H1 (cell line): ENCODE data around the gene ATPAF2. TPM values are rescaled to one million over a fixed set of nuclear protein-coding genes. Genes with fewer than 3 reads are reported as not detected.

Experiments
- CTCF ChIA-PET: fragments of 300-600 bp; sonication (Branson Sonifier 250); formaldehyde crosslinking; loops from one replicate; lab custom pipeline; 2021; ENCODE audit not compliant: partially characterized antibody; lab: Charles Lee
- POLR2A ChIA-PET: fragments of 300-600 bp; sonication (Branson Sonifier 250); formaldehyde crosslinking; loops from one replicate; lab custom pipeline; 2021; ENCODE audit warnings: inconsistent platforms; ENCODE audit not compliant: partially characterized antibody; lab: Charles Lee
- DNase-seq, 2 experiments: peaks; one replicate each; pipeline versions ENCODE4 v3.0.0 to v3.0.0-alpha.2; 2010 to 2022; ENCODE audit warnings: low spot score in 2 of 2, low read depth in 1 of 2, mixed read lengths in 1 of 2
- FAIRE-seq: peaks from 2 replicates; lab custom pipeline; 2011; peaks lifted over from hg19 to GRCh38; lab: Jason Lieb, UNC
- H2AFZ ChIP-seq: 2 replicates; pipeline ENCODE4 v1.8.1; 2012; ENCODE audit warnings: low read length, inconsistent platforms
- H2AK5ac ChIP-seq: 2 replicates; pipeline ENCODE4 v1.6.1; 2013; ENCODE audit warnings: low read depth, low read length
- H2BK120ac ChIP-seq: replicated peaks from 2 replicates; pipeline ENCODE3; 2013; ENCODE audit warnings: low read depth, low read length, inconsistent platforms
- H2BK12ac ChIP-seq: 2 replicates; pipeline ENCODE4 v1.6.1; 2013; ENCODE audit warnings: low read depth, low read length
- H2BK15ac ChIP-seq: 2 replicates; pipeline ENCODE4 v1.6.1; 2013; ENCODE audit warnings: low read length
- H2BK20ac ChIP-seq: 2 replicates; pipeline ENCODE4 v1.6.1; 2013; ENCODE audit warnings: low read length
- H2BK5ac ChIP-seq: 2 replicates; pipeline ENCODE4 v1.6.1; 2013; ENCODE audit warnings: low read depth, low read length
- H3K14ac ChIP-seq: 2 replicates; pipeline ENCODE4 v1.6.1; 2013; ENCODE audit warnings: inconsistent platforms; ENCODE audit not compliant: insufficient read length
- H3K18ac ChIP-seq: 2 replicates; pipeline ENCODE4 v1.6.1; 2013; ENCODE audit warnings: low read length; ENCODE audit errors: extremely low read depth
- H3K23ac ChIP-seq: 2 replicates; pipeline ENCODE4 v1.6.1; 2013; ENCODE audit warnings: inconsistent platforms; ENCODE audit not compliant: insufficient read length
- H3K23me2 ChIP-seq: 2 replicates; pipeline ENCODE4 v1.6.1; 2013; ENCODE audit warnings: low read depth, low read length
- H3K27ac ChIP-seq: 2 replicates; pipeline ENCODE4 v1.6.1; 2011; ENCODE audit warnings: low read depth, low read length, inconsistent platforms
- H3K27me3 ChIP-seq, 4 experiments: replicated peaks in 1 of 4; 1 replicate in 1 of 4; 2 replicates in 3 of 4; pipeline versions ENCODE4 v1.6.1 to v1.8.1; 2011 to 2013; ENCODE audit warnings: low read length in 3 of 4, mild to moderate bottlenecking in 3 of 4, inconsistent platforms in 2 of 4, mixed read lengths in 2 of 4, moderate library complexity in 1 of 4; ENCODE audit not compliant: control insufficient read depth in 3 of 4, insufficient read depth in 3 of 4; ENCODE audit errors: extremely low read depth in 1 of 4
- H3K36me3 ChIP-seq, 4 experiments: 2 replicates each; pipeline versions ENCODE4 v1.6.1 to v1.8.1; 2011 to 2013; ENCODE audit warnings: mild to moderate bottlenecking in 4 of 4, low read length in 3 of 4, moderate library complexity in 2 of 4, control low read depth in 1 of 4, inconsistent platforms in 1 of 4; ENCODE audit not compliant: insufficient read depth in 4 of 4, control insufficient read depth in 2 of 4
- H3K4ac ChIP-seq: replicated peaks from 2 replicates; pipeline ENCODE3; 2013; ENCODE audit warnings: low read length, low read depth, mixed read lengths, inconsistent platforms; ENCODE audit not compliant: insufficient read length
- H3K4me1 ChIP-seq, 4 experiments: replicated peaks in 1 of 4; 1 replicate in 1 of 4; 2 replicates in 3 of 4; pipeline versions ENCODE4 v1.6.1 to v1.8.1; 2011 to 2013; ENCODE audit warnings: low read length in 3 of 4, inconsistent platforms in 2 of 4, mixed read lengths in 1 of 4; ENCODE audit not compliant: insufficient read depth in 4 of 4, control insufficient read depth in 3 of 4
- H3K4me2 ChIP-seq, 2 experiments: 2 replicates each; pipeline versions ENCODE4 v1.6.1 to v1.8.1; 2011 to 2013; ENCODE audit warnings: low read depth in 2 of 2, low read length in 2 of 2, control low read depth in 1 of 2, inconsistent platforms in 1 of 2, mild to moderate bottlenecking in 1 of 2; ENCODE audit not compliant: insufficient read depth in 1 of 2
- H3K4me3 ChIP-seq, 4 experiments: fragments of 200-600, 300-600 bp in 1 of 4; sonication (generic), shearing (Covaris generic), sonication (Bioruptor Twin) in 1 of 4; 2 replicates each; pipeline versions ENCODE4 v1.5.1 to v1.8.1; 2011 to 2016; ENCODE audit warnings: low read length in 4 of 4, low read depth in 3 of 4, control low read depth in 2 of 4, inconsistent platforms in 2 of 4, mild to moderate bottlenecking in 2 of 4, mixed read lengths in 1 of 4, moderate library complexity in 1 of 4; ENCODE audit not compliant: insufficient read depth in 2 of 4; ENCODE audit errors: extremely low read depth in 1 of 4
- H3K56ac ChIP-seq: replicated peaks from 2 replicates; pipeline ENCODE3; 2013; ENCODE audit warnings: low read depth, mild to moderate bottlenecking, mixed read lengths, low read length, inconsistent platforms; ENCODE audit not compliant: insufficient read length
- H3K79me1 ChIP-seq: 2 replicates; pipeline ENCODE4 v1.6.1; 2013; ENCODE audit warnings: low read depth, low read length, control low read depth
- H3K79me2 ChIP-seq, 2 experiments: 2 replicates each; pipeline versions ENCODE4 v1.6.1 to v1.8.1; 2012 to 2013; ENCODE audit warnings: low read length in 2 of 2, mild to moderate bottlenecking in 2 of 2, inconsistent platforms in 1 of 2; ENCODE audit not compliant: insufficient read depth in 2 of 2, control insufficient read depth in 1 of 2
- H3K9ac ChIP-seq, 4 experiments: replicated peaks in 1 of 4; 1 replicate in 1 of 4; 2 replicates in 3 of 4; pipeline versions ENCODE4 v1.6.1 to v1.8.1; 2011 to 2013; ENCODE audit warnings: low read depth in 3 of 4, low read length in 3 of 4, control low read depth in 2 of 4, mild to moderate bottlenecking in 2 of 4, moderate library complexity in 2 of 4, inconsistent platforms in 1 of 4; ENCODE audit errors: extremely low read depth in 1 of 4
- H3K9me3 ChIP-seq, 2 experiments: 2 replicates each; pipeline versions ENCODE4 v1.6.1 to v1.8.1; 2012 to 2013; ENCODE audit warnings: mild to moderate bottlenecking in 2 of 2, moderate library complexity in 2 of 2, control low read depth in 1 of 2, inconsistent platforms in 1 of 2, low read depth in 1 of 2, low read length in 1 of 2, mixed read lengths in 1 of 2; ENCODE audit not compliant: insufficient read depth in 2 of 2
- H4K20me1 ChIP-seq, 2 experiments: replicated peaks in 1 of 2; 2 replicates each; pipeline versions ENCODE3 to v1.8.1; 2011 to 2013; ENCODE audit warnings: inconsistent platforms in 2 of 2, low read length in 2 of 2, mild to moderate bottlenecking in 1 of 2; ENCODE audit not compliant: insufficient read depth in 2 of 2, control insufficient read depth in 1 of 2
- H4K5ac ChIP-seq: 2 replicates; pipeline ENCODE4 v1.6.1; 2013; ENCODE audit warnings: low read length, low read depth, mixed read lengths, inconsistent platforms; ENCODE audit not compliant: insufficient read length
- H4K8ac ChIP-seq: 2 replicates; pipeline ENCODE4 v1.8.0; 2013; ENCODE audit warnings: mild to moderate bottlenecking, moderate library complexity, low read length, inconsistent platforms; ENCODE audit not compliant: insufficient read depth; ENCODE audit errors: extremely low read depth
- H4K91ac ChIP-seq: replicated peaks from 2 replicates; pipeline ENCODE3; 2013; ENCODE audit warnings: low read length, mixed read lengths, inconsistent platforms; ENCODE audit not compliant: insufficient read length
- BRCA1 ChIP-seq: IDR thresholded peaks from 2 replicates; pipeline ENCODE4 v1.6.1; 2012; ENCODE audit warnings: low read depth, low read length, improper control_type of control experiment
- CEBPB ChIP-seq: IDR thresholded peaks from 2 replicates; pipeline ENCODE4 v1.6.1; 2012; ENCODE audit warnings: low read depth, low read length
- CREB1 ChIP-seq: IDR thresholded peaks from 2 replicates; pipeline ENCODE4 v1.6.1; 2012; ENCODE audit warnings: inconsistent platforms
- PHF8 ChIP-seq: fragments of 200-600 bp; sonication (generic); conservative IDR thresholded peaks from 2 replicates; pipeline ENCODE4 v1.7.1; 2012; ENCODE audit warnings: low read depth, mild to moderate bottlenecking, inconsistent platforms, low read length, moderate library complexity
- POLR2A ChIP-seq, 2 experiments: IDR thresholded peaks; 1 replicate in 1 of 2; 2 replicates in 1 of 2; pipeline ENCODE4 v1.6.1; 2011; ENCODE audit warnings: low read depth in 2 of 2, low read length in 2 of 2, mild to moderate bottlenecking in 2 of 2; ENCODE audit errors: control extremely low read depth in 1 of 2
- POLR2AphosphoS5 ChIP-seq: IDR thresholded peaks from 2 replicates; pipeline ENCODE4 v1.6.1; 2011; ENCODE audit warnings: low read depth, low read length
- SIN3A ChIP-seq, 2 experiments: IDR thresholded peaks in 1 of 2; conservative IDR thresholded peaks in 1 of 2; 2 replicates each; pipeline ENCODE4 v1.6.1; 2011 to 2012; ENCODE audit warnings: low read length in 2 of 2, improper control_type of control experiment in 1 of 2, low read depth in 1 of 2, mild to moderate bottlenecking in 1 of 2
- SRF ChIP-seq: IDR thresholded peaks from 2 replicates; pipeline ENCODE4 v1.6.1; 2011; ENCODE audit warnings: mild to moderate bottlenecking, low read depth, low read length, moderate library complexity
- SUZ12 ChIP-seq: fragments of 200-600 bp; sonication (generic); IDR thresholded peaks from 2 replicates; pipeline ENCODE4 v1.6.1; 2012; ENCODE audit warnings: mild to moderate bottlenecking, inconsistent platforms, low read length, moderate library complexity, mixed read lengths
- TBP ChIP-seq: IDR thresholded peaks from 2 replicates; pipeline ENCODE4 v1.6.1; 2011; ENCODE audit warnings: low read depth, low read length, improper control_type of control experiment
- YY1 ChIP-seq: IDR thresholded peaks from 2 replicates; pipeline ENCODE4 v1.6.1; 2011; ENCODE audit warnings: low read depth, mild to moderate bottlenecking, low read length
- WGBS, 2 experiments: shearing (Covaris generic) in 1 of 2; methylation state at CpG; one replicate each; pipeline versions ENCODE4 v1.1.6 to v1.1.7; 2013 to 2015; ENCODE audit warnings: low lambda C conversion rate in 2 of 2, mixed read lengths in 2 of 2, inconsistent platforms in 1 of 2, low coverage in 1 of 2, missing lambda C conversion rate in 1 of 2; ENCODE audit not compliant: insufficient replicate concordance in 2 of 2, insufficient coverage in 1 of 2, insufficient read length in 1 of 2; ENCODE audit errors: extremely low coverage in 1 of 2, missing lambda C conversion rate in 1 of 2; 5-methylcytosine and 5-hydroxymethylcytosine counted together
- polyA plus RNA-seq, 7 experiments: library from polyadenylated mRNA; depleted of rRNA in 3 of 7; stranded (reverse) in 5 of 7; unstranded in 2 of 7; fragments of >200 nt in 5 of 7; fragments of 200-250 nt in 2 of 7; gene quantifications; 1 replicate in 5 of 7; 2 replicates in 1 of 7; 4 replicates in 1 of 7; pipeline versions ENCODE4 v1.2.1 to v1.2.3, GENCODE V29; 2011 to 2013; ENCODE audit warnings: missing spikeins in 2 of 7, mixed read lengths in 2 of 7
- total RNA-seq: library from RNA; stranded (reverse); fragmentation: NEBNext Ultra II Directional; extraction: Animal tissue kit (Norgen Biotek cat#: 25700); gene quantifications from 2 replicates; pipeline ENCODE4 v1.2.1, GENCODE V29; 2021
- TF ChIP-seq, protein P1 (sequence below): IDR thresholded peaks from 2 replicates; pipeline ENCODE4 v1.6.1; 2012; ENCODE audit warnings: inconsistent platforms
- TF ChIP-seq, protein P2 (sequence below): IDR thresholded peaks from 2 replicates; pipeline ENCODE4 v1.6.1; 2011; ENCODE audit warnings: low read length, improper control_type of control experiment

The ATPAF2 gene
- total and polyA plus RNA-seq, 2 of the 8 experiments (the other 6 are each of a cell fraction or from before 2014, with no cell fraction given), result 19.6 to 22.9 TPM

DNA sequence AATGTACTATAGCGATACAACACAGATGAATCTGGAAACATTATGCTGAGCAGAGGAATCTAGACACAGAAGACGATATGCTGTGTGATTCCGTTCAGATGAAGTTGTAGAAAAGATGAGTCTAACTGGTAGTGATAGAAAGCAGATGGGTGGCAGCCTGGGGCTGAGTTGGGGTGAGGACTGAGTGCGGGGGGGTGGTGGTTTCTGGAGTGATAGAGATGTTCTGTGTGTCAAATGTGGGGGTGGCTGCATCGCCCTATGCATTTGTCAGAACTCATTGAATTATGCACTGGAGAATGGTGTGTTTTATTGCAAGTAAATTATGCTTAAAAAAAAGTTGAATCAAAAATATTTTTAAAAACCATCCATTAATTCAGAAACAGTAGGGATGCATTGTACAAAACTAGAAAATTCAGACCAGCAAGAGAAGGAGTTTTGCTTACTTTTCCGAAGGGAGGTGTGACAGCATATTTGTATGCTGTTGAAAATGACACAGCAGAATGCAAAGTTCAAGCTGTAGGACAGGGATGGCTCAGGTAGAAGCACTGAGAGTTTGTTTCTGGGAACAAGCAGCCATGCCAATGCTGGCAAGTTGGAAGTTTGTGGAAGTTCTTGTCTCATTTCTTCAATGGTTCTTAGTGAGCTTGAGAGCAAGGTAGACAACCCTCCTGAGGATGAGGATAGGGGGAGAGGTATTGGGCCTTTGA, 35.8 kb upstream of the ATPAF2 start:
- Histone ChIP-seq H2BK120ac (no peak overlapping the region), H3K14ac (no peak overlapping the region), H2BK20ac (no peak overlapping the region), H3K36me3 (no peaks in the 10 kb centered on the region), H2AK5ac (no peak overlapping the region), H4K91ac (no peak overlapping the region), H3K79me2 (no peaks in the 10 kb centered on the region), H3K4ac (no peak overlapping the region), H3K23ac (no peak overlapping the region), H4K5ac (no peak overlapping the region), H3K79me1 (no peaks in the 10 kb centered on the region), H2AFZ (no peak overlapping the region), H2BK5ac (no peak overlapping the region), H3K27me3 (no peaks in the 10 kb centered on the region; a peak in 2 of 7 replicates), H3K18ac (no peak overlapping the region), H2BK12ac (no peak overlapping the region), H3K23me2 (no peaks in the 10 kb centered on the region; the same call in 1 of the 2 replicates), H2BK15ac (no peak overlapping the region), H4K8ac (no peak overlapping the region), H3K4me1 (peaks cover 0 to 4% (median 0%) of the 10 kb centered on the region in 4 experiments; a peak in 1 of 7 replicates), H3K27ac (no peak overlapping the region), H3K4me3 (no peak overlapping the region), H3K56ac (no peak overlapping the region), H4K20me1 (no peaks in the 10 kb centered on the region), H3K9me3 (no peaks in the 10 kb centered on the region), H3K9ac (no peak overlapping the region), H3K4me2 (no peak overlapping the region)
- ChIA-PET CTCF (interaction anchor here (0.9 to 1.1 kb wide), 2 partner anchors 14 to 90 kb away, joined by 3 read pairs; no protein-coding TSS in a partner anchor), POLR2A (interaction anchor here (0.6 to 1.7 kb wide), 2 partner anchors 19 to 102 kb away, joined by 3 read pairs; partner anchors contain the start of gene DRC3)
- FAIRE-seq (no peak), DNase-seq (no peak)
- WGBS, 2 experiments, result 86% methylated on average over 6 of the region's 6 CpGs; no CpG with 5 or more reads in 1 of the 2 experiments
- TF ChIP-seq SRF (no peak), SUZ12 (no peak), BRCA1 (no peak), YY1 (no peak), CEBPB (no peak), POLR2A (IDR thresholded peaks at IDR 0.05; ENCODE audit: control extremely low read depth in 1 of 2, low read depth in 2 of 2, low read length in 2 of 2) (no peak), SIN3A (conservative IDR thresholded peaks at IDR 0.05 in 1 of 2, IDR thresholded peaks at IDR 0.05 in 1 of 2; ENCODE audit: low read depth in 1 of 2, low read length in 2 of 2) (no peak), TBP (no peak), PHF8 (no peak), POLR2AphosphoS5 (no peak), CREB1 (no peak)
- TF ChIP-seq, protein P1, sequence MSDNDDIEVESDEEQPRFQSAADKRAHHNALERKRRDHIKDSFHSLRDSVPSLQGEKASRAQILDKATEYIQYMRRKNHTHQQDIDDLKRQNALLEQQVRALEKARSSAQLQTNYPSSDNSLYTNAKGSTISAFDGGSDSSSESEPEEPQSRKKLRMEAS, result no peak
- TF ChIP-seq, protein P2, sequence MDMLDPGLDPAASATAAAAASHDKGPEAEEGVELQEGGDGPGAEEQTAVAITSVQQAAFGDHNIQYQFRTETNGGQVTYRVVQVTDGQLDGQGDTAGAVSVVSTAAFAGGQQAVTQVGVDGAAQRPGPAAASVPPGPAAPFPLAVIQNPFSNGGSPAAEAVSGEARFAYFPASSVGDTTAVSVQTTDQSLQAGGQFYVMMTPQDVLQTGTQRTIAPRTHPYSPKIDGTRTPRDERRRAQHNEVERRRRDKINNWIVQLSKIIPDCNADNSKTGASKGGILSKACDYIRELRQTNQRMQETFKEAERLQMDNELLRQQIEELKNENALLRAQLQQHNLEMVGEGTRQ, result no peak
